ENCODE measurements around the gene GARRE1.

GRCh38 chr19:34222386-34222785, 32.0 kb upstream of the GARRE1 start:
- TF ChIP-seq POLR2A (IDR thresholded peaks at IDR 0.05) (no peak), CTCF (IDR thresholded peaks at IDR 0.05) (no peak)

Data from vagina (tissue), 2 donors.